ENCODE measurements around the gene ZFR2.

Gene ZFR2

DNA sequence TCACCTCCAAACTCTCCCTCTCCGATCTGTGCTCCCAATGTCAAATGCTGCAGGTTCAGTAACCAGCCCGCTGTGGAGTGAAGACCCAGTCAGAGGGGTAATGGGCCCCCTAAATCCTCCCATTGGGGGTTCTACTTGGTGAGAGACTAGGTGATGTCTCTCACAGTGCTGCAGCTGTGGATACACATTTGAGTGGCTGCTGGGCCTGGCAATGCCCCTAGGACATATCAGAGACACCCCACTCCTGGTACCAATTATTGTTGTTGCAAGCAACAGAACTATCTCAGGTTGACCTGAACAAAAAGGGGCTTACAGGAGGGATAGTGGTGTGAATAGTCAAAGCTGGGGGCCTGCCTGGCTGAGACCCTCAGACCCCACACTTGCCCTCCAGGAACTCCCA lies 87.2 kb downstream of the ZFR2 start:
- ATAC-seq (ENCODE audit: insufficient read depth, low read depth), result no peak
- Histone ChIP-seq H3K4me3 (ENCODE audit: low read depth in 1 of 2, low read length in 2 of 2) (no peak overlapping the region; a peak in 1 of 4 replicates), H3K9me3 (ENCODE audit: insufficient read depth, low read length, severe bottlenecking) (peaks cover 19% of the 10 kb centered on the region), H3K4me2 (ENCODE audit: insufficient read depth, low read length) (no peak overlapping the region), H3K27me3 (ENCODE audit: insufficient read depth, low read length, poor library complexity) (peaks cover 16% of the 10 kb centered on the region), H3K79me2 (ENCODE audit: insufficient read depth, low read length) (no peaks in the 10 kb centered on the region), H3K36me3 (ENCODE audit: insufficient read depth, low read length) (no peaks in the 10 kb centered on the region), H3K4me1 (ENCODE audit: insufficient read depth, low read length) (peaks cover 8% of the 10 kb centered on the region), H2AFZ (ENCODE audit: low read depth, low read length) (no peak overlapping the region), H3K27ac (ENCODE audit: low read length) (no peak overlapping the region), H4K20me1 (ENCODE audit: insufficient read depth, low read length) (0 out of 2 replicates have a peak, but pooled peaks cover 5% of the 10 kb centered on the region), H3K9ac (ENCODE audit: low read depth, low read length) (no peak overlapping the region)
- TF ChIP-seq EZH2 (IDR thresholded peaks at IDR 0.05; ENCODE audit: borderline replicate concordance, low read depth, low read length, severe bottlenecking), result no peak
- TF ChIP-seq, protein P1, sequence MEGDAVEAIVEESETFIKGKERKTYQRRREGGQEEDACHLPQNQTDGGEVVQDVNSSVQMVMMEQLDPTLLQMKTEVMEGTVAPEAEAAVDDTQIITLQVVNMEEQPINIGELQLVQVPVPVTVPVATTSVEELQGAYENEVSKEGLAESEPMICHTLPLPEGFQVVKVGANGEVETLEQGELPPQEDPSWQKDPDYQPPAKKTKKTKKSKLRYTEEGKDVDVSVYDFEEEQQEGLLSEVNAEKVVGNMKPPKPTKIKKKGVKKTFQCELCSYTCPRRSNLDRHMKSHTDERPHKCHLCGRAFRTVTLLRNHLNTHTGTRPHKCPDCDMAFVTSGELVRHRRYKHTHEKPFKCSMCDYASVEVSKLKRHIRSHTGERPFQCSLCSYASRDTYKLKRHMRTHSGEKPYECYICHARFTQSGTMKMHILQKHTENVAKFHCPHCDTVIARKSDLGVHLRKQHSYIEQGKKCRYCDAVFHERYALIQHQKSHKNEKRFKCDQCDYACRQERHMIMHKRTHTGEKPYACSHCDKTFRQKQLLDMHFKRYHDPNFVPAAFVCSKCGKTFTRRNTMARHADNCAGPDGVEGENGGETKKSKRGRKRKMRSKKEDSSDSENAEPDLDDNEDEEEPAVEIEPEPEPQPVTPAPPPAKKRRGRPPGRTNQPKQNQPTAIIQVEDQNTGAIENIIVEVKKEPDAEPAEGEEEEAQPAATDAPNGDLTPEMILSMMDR (IDR thresholded peaks at IDR 0.05; ENCODE audit: borderline replicate concordance, extremely low read depth, low read length, poor library complexity, severe bottlenecking), result no peak
- no peak for DNase-seq

DNA sequence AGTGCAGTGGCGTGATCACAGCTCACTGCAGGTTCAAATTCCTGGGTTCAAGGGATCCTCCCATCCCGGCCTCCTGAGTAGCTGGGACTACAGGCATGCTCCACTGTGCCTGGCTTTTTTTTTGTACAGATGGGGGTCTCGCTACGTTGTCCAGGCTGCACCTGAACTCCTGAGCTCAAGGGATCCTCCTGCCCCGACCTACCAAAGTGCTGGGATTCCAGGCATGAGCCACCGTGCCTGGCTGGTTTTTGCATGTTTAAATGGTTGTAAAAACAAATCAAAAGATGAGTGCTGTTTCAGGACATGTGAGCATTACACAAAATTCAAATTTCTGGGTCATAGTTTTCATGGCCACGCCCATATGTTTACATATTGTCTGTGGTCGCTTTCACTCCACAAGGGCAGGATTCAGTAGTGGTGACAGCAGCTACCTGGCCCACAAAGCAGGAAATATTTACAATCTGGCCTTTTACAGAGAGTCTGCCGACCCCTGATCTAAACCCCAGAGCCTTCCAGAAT lies 88.0 kb downstream of the ZFR2 start:
- ATAC-seq (ENCODE audit: insufficient read depth, low read depth), result no peak
- Histone ChIP-seq H3K9me3 (ENCODE audit: insufficient read depth, low read length, severe bottlenecking) (peaks cover 19% of the 10 kb centered on the region), H3K79me2 (ENCODE audit: insufficient read depth, low read length) (no peaks in the 10 kb centered on the region), H2AFZ (ENCODE audit: low read depth, low read length) (no peak overlapping the region), H3K4me3 (ENCODE audit: low read depth in 1 of 2, low read length in 2 of 2) (no peak overlapping the region), H3K4me1 (ENCODE audit: insufficient read depth, low read length) (peaks cover 7% of the 10 kb centered on the region), H3K4me2 (ENCODE audit: insufficient read depth, low read length) (no peak overlapping the region), H3K36me3 (ENCODE audit: insufficient read depth, low read length) (no peaks in the 10 kb centered on the region), H4K20me1 (ENCODE audit: insufficient read depth, low read length) (0 out of 2 replicates have a peak, but pooled peaks cover 5% of the 10 kb centered on the region), H3K9ac (ENCODE audit: low read depth, low read length) (no peak overlapping the region), H3K27ac (ENCODE audit: low read length) (no peak overlapping the region), H3K27me3 (ENCODE audit: insufficient read depth, low read length, poor library complexity) (peaks cover 11% of the 10 kb centered on the region)
- DNase-seq, result no peak
- TF ChIP-seq, protein P1 (IDR thresholded peaks at IDR 0.05; ENCODE audit: borderline replicate concordance, extremely low read depth, low read length, poor library complexity, severe bottlenecking), result no peak
- no peak for TF ChIP-seq EZH2 (IDR thresholded peaks at IDR 0.05; ENCODE audit: borderline replicate concordance, low read depth, low read length, severe bottlenecking)

DNA sequence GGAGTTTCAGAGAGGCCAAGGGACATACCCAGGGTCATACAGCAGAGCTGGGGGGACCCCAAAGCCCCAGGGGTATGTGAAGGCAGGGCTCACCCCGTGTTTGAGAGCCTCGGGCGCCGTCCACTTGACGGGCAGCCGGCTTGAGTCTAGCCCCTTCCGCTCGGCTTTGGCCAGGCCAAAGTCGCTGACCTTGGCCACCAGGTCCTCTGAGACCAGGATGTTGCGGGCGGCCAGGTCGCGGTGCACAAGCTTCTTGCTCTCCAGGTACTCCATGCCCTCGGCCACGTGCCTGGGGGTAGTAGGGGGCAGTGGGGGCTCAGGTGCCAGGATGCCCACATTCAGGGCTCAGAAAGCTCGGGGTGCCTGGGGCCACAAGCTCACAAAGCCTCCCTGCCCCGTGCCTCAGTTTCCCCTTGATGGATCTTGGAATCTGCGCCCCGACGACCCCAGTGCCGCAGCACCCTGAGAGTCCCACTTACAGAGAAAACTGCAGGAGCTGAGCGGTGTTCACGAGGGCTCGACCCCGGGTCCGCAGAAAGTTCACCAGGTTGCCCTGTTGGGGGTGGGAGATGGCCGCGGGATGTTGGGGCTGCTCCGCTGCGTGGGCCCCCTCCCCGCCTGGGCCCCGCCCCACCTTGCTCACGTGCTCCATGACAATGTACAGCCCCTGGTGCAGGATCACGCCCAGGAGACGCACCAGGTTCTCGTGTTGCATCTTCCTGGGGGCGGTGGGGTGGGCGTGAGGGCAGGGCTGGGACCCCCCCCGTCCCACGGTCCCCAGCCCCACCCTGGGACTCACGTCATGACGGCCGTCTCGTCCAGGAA lies 89.7 kb downstream of the ZFR2 start:
- Histone ChIP-seq H3K4me2 (ENCODE audit: insufficient read depth, low read length) (no peak overlapping the region), H3K79me2 (ENCODE audit: insufficient read depth, low read length) (no peaks in the 10 kb centered on the region), H3K9ac (ENCODE audit: low read depth, low read length) (no peak overlapping the region), H3K27ac (ENCODE audit: low read length) (no peak overlapping the region), H3K9me3 (ENCODE audit: insufficient read depth, low read length, severe bottlenecking) (peaks cover 19% of the 10 kb centered on the region), H3K4me3 (ENCODE audit: low read depth in 1 of 2, low read length in 2 of 2) (no peak overlapping the region), H3K4me1 (ENCODE audit: insufficient read depth, low read length) (no peaks in the 10 kb centered on the region), H3K36me3 (ENCODE audit: insufficient read depth, low read length) (no peaks in the 10 kb centered on the region), H3K27me3 (ENCODE audit: insufficient read depth, low read length, poor library complexity) (no peaks in the 10 kb centered on the region), H2AFZ (ENCODE audit: low read depth, low read length) (no peak overlapping the region), H4K20me1 (ENCODE audit: insufficient read depth, low read length) (no peaks in the 10 kb centered on the region)
- TF ChIP-seq, protein P1 (IDR thresholded peaks at IDR 0.05; ENCODE audit: borderline replicate concordance, extremely low read depth, low read length, poor library complexity, severe bottlenecking), result no peak
- no peak for TF ChIP-seq EZH2 (IDR thresholded peaks at IDR 0.05; ENCODE audit: borderline replicate concordance, low read depth, low read length, severe bottlenecking)
- DNase-seq (no peak), ATAC-seq (ENCODE audit: insufficient read depth, low read depth) (no peak)

Data from DND-41 (cell line).